Esophagus muscularis mucosa (tissue), 4 donors: Measurements from ENCODE around the gene ATF7IP. TPM values are rescaled to one million over a fixed set of nuclear protein-coding genes. Genes with fewer than 3 reads are reported as not detected.

ENCODE experiments used
- DNase-seq: peaks from one replicate; pipeline ENCODE4 v3.0.0-alpha.2; 2017; ENCODE audit errors: extremely low spot score
- H3K27ac ChIP-seq, 4 donors: fragments of 200-600 bp; sonication (generic); replicated peaks in 1 of 4; 1 replicate in 3 of 4; 2 replicates in 1 of 4; pipeline ENCODE4 v1.5.1; 2016 to 2019; ENCODE audit warnings: mild to moderate bottlenecking in 1 of 4
- H3K27me3 ChIP-seq, 4 donors: fragments of 200-600 bp; sonication (generic); one replicate each; pipeline versions ENCODE4 v1.5.1 to v1.6.0; 2016 to 2019
- H3K36me3 ChIP-seq, 4 donors: fragments of 200-600 bp; sonication (generic); one replicate each; pipeline ENCODE4 v1.5.1; 2016 to 2019
- H3K4me1 ChIP-seq, 4 donors: fragments of 200-600 bp; sonication (generic); one replicate each; pipeline ENCODE4 v1.5.1; 2016 to 2019
- H3K4me3 ChIP-seq, 4 donors: fragments of 200-600 bp; sonication (generic); 1 replicate in 2 of 4; 2 replicates in 2 of 4; pipeline ENCODE4 v1.5.1; 2016 to 2019; ENCODE audit warnings: mild to moderate bottlenecking in 4 of 4, moderate library complexity in 1 of 4
- H3K9me3 ChIP-seq, 4 donors: fragments of 200-600 bp; sonication (generic); 1 replicate in 3 of 4; 2 replicates in 1 of 4; pipeline ENCODE4 v1.5.1; 2016 to 2019
- EP300 ChIP-seq: sonication (generic); formaldehyde crosslinking; IDR thresholded peaks from one replicate; pipeline ENCODE4 v1.6.1; 2017; ENCODE audit warnings: antibody characterized with exemption
- POLR2A ChIP-seq: fragments of 450-650 bp; IDR thresholded peaks from one replicate; pipeline ENCODE4 v1.6.1; 2017; ENCODE audit warnings: antibody characterized with exemption, moderate library complexity, mild to moderate bottlenecking, low read depth
- POLR2AphosphoS5 ChIP-seq, 2 donors: sonication (generic); formaldehyde crosslinking; IDR thresholded peaks; one replicate each; pipeline ENCODE4 v1.6.1; 2017; ENCODE audit warnings: antibody characterized with exemption in 2 of 2
- WGBS: methylation state at CpG from one replicate; pipeline ENCODE4 v1.1.5; 2018; 5-methylcytosine and 5-hydroxymethylcytosine counted together
- intact Hi-C: fragments of 100-400 bp; cut with DNase I; formaldehyde crosslinking; loops from one replicate; pipeline ENCODE4 v1.15.1; 2023
- total RNA-seq, 4 donors: library from RNA; depleted of rRNA; stranded (reverse); fragments of >200 nt; gene quantifications; one replicate each; pipeline versions ENCODE4 v1.1.0 to v1.2.1, GENCODE V29; 2016
- TF ChIP-seq, protein P1 (sequence below), 3 experiments: fragments of 200-600 bp in 2 of 3; fragments of 450-650 bp in 1 of 3; sonication (generic) in 2 of 3; IDR thresholded peaks; one replicate each; pipeline ENCODE4 v1.5.1; 2017 to 2019; ENCODE audit warnings: antibody characterized with exemption in 3 of 3, mild to moderate bottlenecking in 2 of 3, moderate library complexity in 1 of 3

ATF7IP gene
- total RNA-seq, 4 donors from 2014 or later: 26.8 to 43.2 (median 32.8) TPM

DNA sequence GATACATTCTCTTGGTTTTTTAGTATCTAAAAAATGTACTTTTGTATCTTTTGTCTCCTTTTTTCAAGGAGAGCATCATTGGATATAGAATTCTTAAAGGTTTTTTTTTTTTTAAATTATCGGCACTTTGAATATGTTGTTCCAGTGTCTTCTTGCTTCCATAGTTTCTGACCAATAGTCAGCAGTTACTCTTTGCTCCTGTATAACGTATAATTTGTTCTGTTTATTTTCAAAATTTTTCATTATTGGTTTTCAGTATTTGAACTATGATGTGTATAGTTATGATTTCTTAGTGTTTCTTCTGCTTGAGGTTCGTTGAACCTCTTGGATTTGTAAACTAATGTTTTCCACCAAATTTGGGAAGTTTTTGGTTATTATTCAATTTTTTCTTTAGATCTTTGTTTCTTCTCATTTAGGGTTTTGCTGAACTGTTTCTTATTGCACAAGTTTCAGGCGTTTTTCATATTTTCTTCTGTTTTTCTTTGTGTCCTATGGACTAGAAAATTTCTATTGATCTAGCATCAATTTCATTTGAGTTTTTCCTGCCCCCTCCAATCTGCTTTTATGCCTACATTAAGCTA, 108.3 kb downstream of the ATF7IP start:
- H3K36me3 ChIP-seq: peaks cover 36 to 86% (median 45%) of the 10 kb centered on the region in 4 donors
- H3K4me3 ChIP-seq: no peak overlapping the region
- no peaks in the 10 kb centered on the region for H3K27me3 ChIP-seq
- 89% methylated on average over 4 of the region's 4 CpGs for WGBS
- intact Hi-C loops: no loop called here
- TF ChIP-seq POLR2AphosphoS5 (IDR thresholded peaks at IDR 0.05) (no peak), EP300 (no peak), POLR2A (no peak)
- TF ChIP-seq, protein P1, sequence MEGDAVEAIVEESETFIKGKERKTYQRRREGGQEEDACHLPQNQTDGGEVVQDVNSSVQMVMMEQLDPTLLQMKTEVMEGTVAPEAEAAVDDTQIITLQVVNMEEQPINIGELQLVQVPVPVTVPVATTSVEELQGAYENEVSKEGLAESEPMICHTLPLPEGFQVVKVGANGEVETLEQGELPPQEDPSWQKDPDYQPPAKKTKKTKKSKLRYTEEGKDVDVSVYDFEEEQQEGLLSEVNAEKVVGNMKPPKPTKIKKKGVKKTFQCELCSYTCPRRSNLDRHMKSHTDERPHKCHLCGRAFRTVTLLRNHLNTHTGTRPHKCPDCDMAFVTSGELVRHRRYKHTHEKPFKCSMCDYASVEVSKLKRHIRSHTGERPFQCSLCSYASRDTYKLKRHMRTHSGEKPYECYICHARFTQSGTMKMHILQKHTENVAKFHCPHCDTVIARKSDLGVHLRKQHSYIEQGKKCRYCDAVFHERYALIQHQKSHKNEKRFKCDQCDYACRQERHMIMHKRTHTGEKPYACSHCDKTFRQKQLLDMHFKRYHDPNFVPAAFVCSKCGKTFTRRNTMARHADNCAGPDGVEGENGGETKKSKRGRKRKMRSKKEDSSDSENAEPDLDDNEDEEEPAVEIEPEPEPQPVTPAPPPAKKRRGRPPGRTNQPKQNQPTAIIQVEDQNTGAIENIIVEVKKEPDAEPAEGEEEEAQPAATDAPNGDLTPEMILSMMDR (IDR thresholded peaks at IDR 0.05): no peak
- no peaks in the 10 kb centered on the region for H3K4me1 ChIP-seq
- H3K27ac ChIP-seq: no peak overlapping the region
- DNase-seq: no peak
- H3K9me3 ChIP-seq: peaks cover 5 to 48% (median 39%) of the 10 kb centered on the region in 4 donors

DNA sequence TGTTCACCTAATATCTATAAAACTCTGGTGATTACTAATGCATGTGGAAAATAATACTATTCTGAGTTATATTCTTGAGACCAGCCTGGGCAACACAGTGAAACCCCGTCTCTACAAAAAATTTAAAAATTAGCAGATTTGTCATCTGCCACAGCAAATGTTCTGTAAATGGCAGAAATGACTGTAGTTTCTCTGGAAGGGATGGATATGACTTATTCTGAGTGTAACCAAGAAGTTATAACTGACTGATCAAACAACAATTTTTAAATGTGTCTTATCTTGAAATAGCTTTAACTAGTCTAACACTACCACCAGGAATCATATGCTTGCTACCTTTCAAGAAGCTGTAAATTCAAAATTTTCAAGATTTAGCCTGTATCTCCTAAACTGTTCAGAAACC, 113.5 kb downstream of the ATF7IP start:
- no peak for DNase-seq
- 96% methylated on average over 1 of the region's 1 CpG for WGBS
- H3K27ac ChIP-seq: no peak overlapping the region
- intact Hi-C loops: no loop called here
- no peaks in the 10 kb centered on the region for H3K27me3 ChIP-seq
- H3K4me3 ChIP-seq: no peak overlapping the region
- TF ChIP-seq POLR2AphosphoS5 (IDR thresholded peaks at IDR 0.05) (no peak), EP300 (no peak), POLR2A (no peak)
- TF ChIP-seq, protein P1 (IDR thresholded peaks at IDR 0.05): no peak
- peaks cover 5 to 22% (median 17%) of the 10 kb centered on the region in 4 donors for H3K9me3 ChIP-seq
- peaks cover 50 to 95% (median 71%) of the 10 kb centered on the region in 4 donors for H3K36me3 ChIP-seq
- H3K4me1 ChIP-seq: no peaks in the 10 kb centered on the region

DNA sequence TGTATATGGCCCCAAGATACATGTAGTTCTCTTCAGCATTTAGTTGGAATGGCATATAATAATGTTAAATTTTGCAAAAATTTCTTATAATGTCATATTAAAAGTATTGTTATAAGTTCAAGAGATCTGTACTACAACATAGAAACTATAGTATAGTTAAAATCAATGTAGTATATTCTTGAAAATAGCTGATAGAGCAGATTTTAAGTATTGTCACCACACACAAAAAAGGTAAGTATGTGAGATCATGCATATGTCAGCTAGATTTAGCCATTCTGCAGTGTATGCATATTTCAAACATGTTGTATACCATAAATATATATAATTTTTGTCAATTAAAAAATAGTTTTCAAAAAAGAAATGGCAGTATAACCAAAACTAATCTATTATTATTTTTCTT, 115.7 kb downstream of the ATF7IP start:
- no peak overlapping the region for H3K4me3 ChIP-seq
- H3K36me3 ChIP-seq: peaks cover 53 to 99% (median 72%) of the 10 kb centered on the region in 4 donors
- peaks cover 0 to 4% (median 0%) of the 10 kb centered on the region in 4 donors for H3K9me3 ChIP-seq
- intact Hi-C loops: no loop called here
- H3K27me3 ChIP-seq: no peaks in the 10 kb centered on the region
- TF ChIP-seq EP300 (no peak), POLR2AphosphoS5 (IDR thresholded peaks at IDR 0.05) (no peak), POLR2A (no peak)
- TF ChIP-seq, protein P1 (IDR thresholded peaks at IDR 0.05): no peak
- no peak overlapping the region for H3K27ac ChIP-seq
- DNase-seq: no peak
- H3K4me1 ChIP-seq: no peaks in the 10 kb centered on the region

DNA sequence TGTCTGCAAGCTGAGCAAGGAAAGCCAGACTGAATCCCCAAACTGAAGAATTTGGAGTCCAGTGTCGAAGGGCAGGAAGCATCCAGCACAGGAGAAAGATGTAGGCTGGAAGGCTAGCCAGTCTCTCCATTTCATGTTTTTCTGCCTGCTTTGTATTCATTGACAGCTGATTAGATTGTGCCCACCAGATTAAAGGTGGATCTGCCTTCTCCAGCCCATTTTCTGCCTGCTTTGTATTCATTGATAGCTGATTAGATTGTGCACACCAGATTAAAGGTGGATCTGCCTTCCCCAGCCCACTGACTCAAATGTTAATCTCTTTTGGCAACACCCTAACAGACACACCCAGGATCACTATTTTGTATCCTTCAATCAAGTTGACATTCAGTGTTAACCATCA, 116.9 kb downstream of the ATF7IP start:
- intact Hi-C loops: no loop called here
- H3K9me3 ChIP-seq: no peaks in the 10 kb centered on the region
- no peaks in the 10 kb centered on the region for H3K4me1 ChIP-seq
- no peaks in the 10 kb centered on the region for H3K27me3 ChIP-seq
- no peak overlapping the region for H3K27ac ChIP-seq
- H3K4me3 ChIP-seq: no peak overlapping the region
- peaks cover 57 to 98% (median 79%) of the 10 kb centered on the region in 4 donors for H3K36me3 ChIP-seq
- TF ChIP-seq, protein P1 (IDR thresholded peaks at IDR 0.05): no peak
- TF ChIP-seq POLR2A: no peak
- no peak for TF ChIP-seq EP300
- TF ChIP-seq POLR2AphosphoS5 (IDR thresholded peaks at IDR 0.05): no peak
- 100% methylated on average over 1 of the region's 1 CpG for WGBS
- no peak for DNase-seq

DNA sequence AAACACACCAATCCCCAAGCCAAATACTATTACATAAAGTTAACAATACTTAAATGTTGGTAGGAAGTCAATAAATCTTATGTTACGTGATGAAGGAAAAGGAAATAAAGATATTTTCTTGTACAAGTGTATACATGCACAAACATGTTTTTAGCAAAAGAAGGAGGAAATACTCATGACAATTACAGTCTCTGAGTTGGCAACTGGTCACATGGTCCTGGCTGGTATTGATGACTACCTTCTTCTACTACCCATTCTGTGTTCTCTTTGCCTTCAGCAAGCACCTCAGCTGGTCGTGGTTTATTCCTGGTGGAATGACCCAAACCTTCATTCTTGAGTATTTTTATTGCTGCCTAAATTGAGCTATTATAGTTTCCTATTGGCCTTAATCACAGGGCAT, 117.4 kb downstream of the ATF7IP start:
- Histone ChIP-seq H3K4me3 (no peak overlapping the region), H3K36me3 (peaks cover 57 to 98% (median 84%) of the 10 kb centered on the region in 4 donors), H3K9me3 (no peaks in the 10 kb centered on the region), H3K27ac (no peak overlapping the region), H3K27me3 (no peaks in the 10 kb centered on the region), H3K4me1 (no peaks in the 10 kb centered on the region)
- DNase-seq: no peak
- intact Hi-C loops: no loop called here
- 94% methylated on average over 2 of the region's 2 CpGs for WGBS
- TF ChIP-seq EP300: no peak
- TF ChIP-seq, protein P1 (IDR thresholded peaks at IDR 0.05): no peak
- TF ChIP-seq POLR2AphosphoS5 (IDR thresholded peaks at IDR 0.05): no peak
